Measurements from ENCODE around the gene OR52I1. TPM values are rescaled to one million over a fixed set of nuclear protein-coding genes. Genes with fewer than 3 reads are reported as not detected.

OR52I1 gene
- total RNA-seq, 1 donor from 2014 or later: 0.27 TPM

DNA sequence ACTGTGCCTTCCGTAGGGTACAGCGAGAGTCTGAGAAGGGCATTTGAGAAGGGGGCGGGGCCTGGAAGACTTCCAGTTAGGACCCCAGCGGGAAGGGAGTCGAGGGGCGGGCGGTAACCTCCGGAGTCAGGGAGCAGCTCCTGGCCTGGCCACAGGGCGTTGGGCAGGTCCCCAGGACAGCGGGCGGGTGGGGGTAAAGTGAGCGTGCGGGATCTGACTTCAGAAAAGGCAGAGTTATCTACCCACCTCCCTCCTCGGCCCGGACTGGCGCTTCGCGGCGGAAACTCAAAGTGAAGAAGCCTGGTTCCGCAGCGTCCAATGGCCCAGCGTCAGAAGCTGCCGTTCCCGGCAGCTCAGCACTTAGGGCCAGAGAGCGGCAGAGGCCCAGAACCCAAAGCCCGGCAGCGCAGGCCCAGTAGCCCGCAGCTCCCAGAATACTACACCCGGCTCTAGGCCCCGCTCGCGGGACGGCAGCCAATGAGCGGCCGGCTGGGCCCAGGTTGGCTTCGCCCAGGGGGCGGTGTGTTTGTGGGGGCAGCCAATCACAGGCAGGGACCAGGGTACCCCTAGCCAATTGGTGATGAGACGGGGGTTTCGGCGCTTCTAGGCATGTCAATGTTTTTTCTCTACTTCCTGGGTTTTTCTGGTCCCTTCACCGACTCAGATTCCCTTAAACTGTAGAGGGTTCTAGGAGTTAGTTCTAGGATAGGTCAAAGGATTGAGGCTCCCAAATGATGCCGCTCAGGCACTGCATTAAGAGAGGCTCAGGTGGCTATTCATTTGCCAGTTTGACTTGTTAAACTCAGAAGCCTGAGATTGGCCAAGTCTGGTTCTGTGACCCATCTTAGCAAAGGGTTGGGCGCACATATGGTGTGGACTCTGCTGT lies 14.2 kb downstream of the OR52I1 start, which contains the start of gene TRIM68:
TRIM68 (minus strand) TSS at position 451 of the 886 bp plus-strand sequence. CDS start 2,727 bp downstream, outside the sequence.
- peak within 1 kb of the TSS; percentile 94 for H3K4me3 Mint-ChIP-seq (ENCODE audit: unreplicated experiment)
- H3K4me1 Mint-ChIP-seq (ENCODE audit: low read depth, unreplicated experiment): no peaks in the 10 kb centered on the region
- peaks cover 1% of the 10 kb centered on the region for H3K9me3 Mint-ChIP-seq (ENCODE audit: unreplicated experiment)
- peak within 1 kb of the TSS; percentile 41 for H3K27ac Mint-ChIP-seq (ENCODE audit: unreplicated experiment)
- H3K36me3 Mint-ChIP-seq (ENCODE audit: unreplicated experiment): no peaks in the 10 kb centered on the region
- DNase-seq: peak; percentile 96
- H3K27me3 Mint-ChIP-seq (ENCODE audit: unreplicated experiment): no peaks in the 10 kb centered on the region
- TF ChIP-seq CTCF (IDR thresholded peaks at IDR 0.05; ENCODE audit: partially characterized antibody, unreplicated experiment): no peak

GRCh38 chr11:4610258-4610935 lies 16.6 kb downstream of the OR52I1 start:
- no peaks in the 10 kb centered on the region for H3K27me3 Mint-ChIP-seq (ENCODE audit: unreplicated experiment)
- no peak overlapping the region for H3K4me3 Mint-ChIP-seq (ENCODE audit: unreplicated experiment)
- no peaks in the 10 kb centered on the region for H3K36me3 Mint-ChIP-seq (ENCODE audit: unreplicated experiment)
- DNase-seq: no peak
- peaks cover 1% of the 10 kb centered on the region for H3K9me3 Mint-ChIP-seq (ENCODE audit: unreplicated experiment)
- no peak for TF ChIP-seq CTCF (IDR thresholded peaks at IDR 0.05; ENCODE audit: partially characterized antibody, unreplicated experiment)
- no peaks in the 10 kb centered on the region for H3K4me1 Mint-ChIP-seq (ENCODE audit: low read depth, unreplicated experiment)
- H3K27ac Mint-ChIP-seq (ENCODE audit: unreplicated experiment): no peak overlapping the region

GRCh38 chr11:4611986-4612385 lies 18.1 kb downstream of the OR52I1 start:
- Mint-ChIP-seq H3K4me3 (ENCODE audit: unreplicated experiment) (no peak overlapping the region), H3K4me1 (ENCODE audit: low read depth, unreplicated experiment) (no peaks in the 10 kb centered on the region), H3K9me3 (ENCODE audit: unreplicated experiment) (peaks cover 1% of the 10 kb centered on the region), H3K27ac (ENCODE audit: unreplicated experiment) (no peak overlapping the region), H3K27me3 (ENCODE audit: unreplicated experiment) (no peaks in the 10 kb centered on the region), H3K36me3 (ENCODE audit: unreplicated experiment) (no peaks in the 10 kb centered on the region)
- no peak for TF ChIP-seq CTCF (IDR thresholded peaks at IDR 0.05; ENCODE audit: partially characterized antibody, unreplicated experiment)
- DNase-seq: no peak

DNA sequence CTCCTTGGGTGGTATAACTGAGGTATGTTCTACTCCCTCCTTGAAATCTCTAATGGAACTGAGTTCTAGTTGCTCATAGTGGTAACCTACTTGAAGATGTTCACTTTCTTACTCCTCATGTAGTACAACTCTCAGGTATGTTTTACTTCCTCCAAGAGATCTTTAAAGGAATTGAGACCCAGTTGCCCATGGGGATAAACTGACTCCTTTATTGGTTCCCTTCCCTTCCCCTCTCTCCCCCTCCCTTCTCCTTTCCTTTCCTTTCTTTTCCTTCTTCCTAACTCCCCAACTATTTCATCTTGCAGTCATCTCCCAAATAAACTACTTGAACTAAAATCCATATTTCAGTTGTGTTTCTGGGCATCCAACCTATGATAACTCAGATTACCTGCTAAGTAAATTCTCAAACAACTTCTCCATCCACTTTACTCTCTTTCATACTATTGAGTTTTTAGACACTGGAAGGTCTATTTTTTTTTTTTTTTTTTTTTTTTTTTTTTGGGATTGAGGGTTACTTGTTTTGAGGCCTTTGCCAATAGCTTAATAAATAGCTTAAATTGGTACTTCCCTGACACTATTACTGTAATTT lies 22.1 kb downstream of the OR52I1 start:
- no peaks in the 10 kb centered on the region for H3K27me3 Mint-ChIP-seq (ENCODE audit: unreplicated experiment)
- no peaks in the 10 kb centered on the region for H3K4me1 Mint-ChIP-seq (ENCODE audit: low read depth, unreplicated experiment)

More for the DNA sequence above, 22.1 kb downstream of the OR52I1 start:
- H3K4me3 Mint-ChIP-seq (ENCODE audit: unreplicated experiment): no peak overlapping the region
- H3K36me3 Mint-ChIP-seq (ENCODE audit: unreplicated experiment): no peaks in the 10 kb centered on the region
- no peak for TF ChIP-seq CTCF (IDR thresholded peaks at IDR 0.05; ENCODE audit: partially characterized antibody, unreplicated experiment)
- no peak for DNase-seq
- H3K9me3 Mint-ChIP-seq (ENCODE audit: unreplicated experiment): no peaks in the 10 kb centered on the region
- H3K27ac Mint-ChIP-seq (ENCODE audit: unreplicated experiment): no peak overlapping the region

Measured in glutamatergic neuron (in vitro differentiated cells).